Hepatocyte (in vitro differentiated cells): ENCODE results near the gene RPSA.

Experiments used
- CTCF ChIP-seq: fragments of 200-600 bp; sonication (generic); IDR thresholded peaks from 2 replicates; pipeline ENCODE4 v1.5.1; 2016; ENCODE audit warnings: antibody characterized with exemption, mild to moderate bottlenecking; ENCODE audit not compliant: poor library complexity
- EZH2 ChIP-seq: fragments of 200-600 bp; sonication (generic); IDR thresholded peaks from 2 replicates; pipeline ENCODE4 v1.6.1; 2016; ENCODE audit warnings: antibody characterized with exemption, mild to moderate bottlenecking, borderline replicate concordance
- EZH2phosphoT487 ChIP-seq: fragments of 200-600 bp; sonication (generic); IDR thresholded peaks from one replicate; pipeline ENCODE4 v1.6.1; 2018; ENCODE audit warnings: antibody characterized with exemption, mild to moderate bottlenecking, low read depth, moderate library complexity; ENCODE audit not compliant: unreplicated experiment, severe bottlenecking

GRCh38 chr3:39428745-39429201 is 22.3 kb downstream of the RPSA start:
- no peak for TF ChIP-seq EZH2
- no peak for TF ChIP-seq CTCF
- TF ChIP-seq EZH2phosphoT487, result no peak
